CD8-positive, alpha-beta memory T cell (primary cell): ENCODE results near the gene TFAP2C. TPM values are rescaled to one million over a fixed set of nuclear protein-coding genes. Genes with fewer than 3 reads are reported as not detected.

Experiments
- CTCF ChIA-PET: fragments of 350-600 bp; sonication (Branson Sonifier 250); formaldehyde crosslinking; loops from one replicate; lab custom pipeline; 2021; ENCODE audit warnings: antibody characterized with exemption; lab: Charles Lee
- POLR2A ChIA-PET: fragments of 350-600 bp; sonication (Branson Sonifier 250); formaldehyde crosslinking; loops from one replicate; lab custom pipeline; 2021; ENCODE audit warnings: antibody characterized with exemption; lab: Charles Lee
- DNase-seq, 5 donors: peaks; one replicate each; pipeline versions ENCODE4 v3.0.0 to v3.0.0-alpha.2; 2020 to 2022; ENCODE audit warnings: mixed read lengths in 1 of 5
- H3K27ac ChIP-seq: one replicate; pipeline ENCODE4 v1.7.0; 2013; ENCODE audit warnings: low read depth, mild to moderate bottlenecking, low read length, moderate library complexity
- H3K27me3 ChIP-seq: 2 replicates; pipeline ENCODE4 v1.7.0; 2013; ENCODE audit warnings: low read length, mild to moderate bottlenecking; ENCODE audit not compliant: insufficient read depth, poor library complexity, severe bottlenecking
- H3K36me3 ChIP-seq: 2 replicates; pipeline ENCODE4 v1.7.0; 2013; ENCODE audit warnings: mild to moderate bottlenecking, low read length, moderate library complexity; ENCODE audit not compliant: insufficient read depth
- H3K4me1 ChIP-seq: 2 replicates; pipeline ENCODE4 v1.7.0; 2013; ENCODE audit warnings: mild to moderate bottlenecking, low read length, moderate library complexity; ENCODE audit not compliant: insufficient read depth
- H3K4me3 ChIP-seq: 2 replicates; pipeline ENCODE4 v1.7.0; 2013; ENCODE audit warnings: mild to moderate bottlenecking, low read length
- H3K9me3 ChIP-seq: 2 replicates; pipeline ENCODE4 v1.7.0; 2013; ENCODE audit warnings: mild to moderate bottlenecking, low read length
- H3K27ac Mint-ChIP-seq, 8 donors: one replicate each; pipeline ENCODE4 v1.8.0; 2020 to 2021; ENCODE audit warnings: mixed read lengths in 8 of 8, mild to moderate bottlenecking in 6 of 8, inconsistent platforms in 3 of 8, moderate library complexity in 3 of 8
- H3K27me3 Mint-ChIP-seq, 2 donors: one replicate each; pipeline ENCODE4 v1.8.0; 2020 to 2021; ENCODE audit warnings: mixed read lengths in 2 of 2, mild to moderate bottlenecking in 1 of 2, moderate library complexity in 1 of 2
- H3K36me3 Mint-ChIP-seq, 3 donors: one replicate each; pipeline ENCODE4 v1.8.0; 2020 to 2021; ENCODE audit warnings: mixed read lengths in 3 of 3, inconsistent platforms in 1 of 3, mild to moderate bottlenecking in 1 of 3
- H3K4me1 Mint-ChIP-seq, 3 donors: one replicate each; pipeline ENCODE4 v1.8.0; 2020 to 2021; ENCODE audit warnings: mixed read lengths in 3 of 3, inconsistent platforms in 1 of 3, mild to moderate bottlenecking in 1 of 3
- H3K4me3 Mint-ChIP-seq, 7 donors: one replicate each; pipeline ENCODE4 v1.8.0; 2020 to 2021; ENCODE audit warnings: mixed read lengths in 7 of 7, mild to moderate bottlenecking in 6 of 7, moderate library complexity in 4 of 7, inconsistent platforms in 2 of 7
- H3K9me3 Mint-ChIP-seq, 5 donors: one replicate each; pipeline ENCODE4 v1.8.0; 2020 to 2022; ENCODE audit warnings: mixed read lengths in 5 of 5, mild to moderate bottlenecking in 3 of 5, moderate library complexity in 2 of 5, inconsistent platforms in 1 of 5
- polyA plus RNA-seq: library from polyadenylated mRNA; unstranded; fragments of 300-500 nt; fragmentation: Illumina TruSeq; gene quantifications from one replicate; pipeline ENCODE4 v1.2.3, GENCODE V29; 2021
- total RNA-seq, 2 experiments: library from RNA; stranded (reverse); gene quantifications; one replicate each; pipeline ENCODE4 v1.2.3, GENCODE V29; 2021

Gene TFAP2C
- total and polyA plus RNA-seq, 3 experiments from 2014 or later: not detected

- ChIA-PET CTCF (no interaction called here), POLR2A (no interaction called here)
- H3K27me3 ChIP-seq: no peaks in the 10 kb centered on the region
- no peak overlapping the region for H3K27ac ChIP-seq
- Mint-ChIP-seq H3K9me3 (no peaks in the 10 kb centered on the region), H3K27ac (no peak overlapping the region), H3K4me3 (no peak overlapping the region), H3K4me1 (no peaks in the 10 kb centered on the region), H3K36me3 (no peaks in the 10 kb centered on the region), H3K27me3 (peaks cover 2 to 3% of the 10 kb centered on the region in 2 donors)
- no peak for DNase-seq
- no peaks in the 10 kb centered on the region for H3K4me1 ChIP-seq
- no peak overlapping the region for H3K4me3 ChIP-seq
- H3K9me3 ChIP-seq: no peaks in the 10 kb centered on the region
- H3K36me3 ChIP-seq: no peaks in the 10 kb centered on the region
These were observed 38.2 kb upstream of the TFAP2C start for GRCh38 chr20:56590888-56591287.

DNA sequence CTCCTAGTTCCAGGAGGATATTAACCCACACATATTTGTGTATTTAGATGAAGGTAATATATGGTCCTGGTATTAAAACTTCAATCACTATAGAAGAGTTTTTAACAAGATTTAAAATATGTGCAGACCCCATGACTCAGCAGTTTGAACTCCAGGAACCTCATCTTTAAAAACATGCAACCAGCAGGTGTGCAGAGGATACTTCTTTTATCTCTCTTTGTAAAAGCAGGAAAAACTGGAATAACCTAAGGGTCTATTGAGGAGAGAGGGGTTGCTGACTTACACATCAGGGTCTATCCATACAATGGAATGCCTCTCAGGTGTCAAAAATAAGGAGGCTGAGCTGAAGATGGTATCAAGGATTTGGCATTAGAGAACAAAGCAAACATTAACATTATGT lies 36.9 kb upstream of the TFAP2C start:
- CTCF ChIA-PET: no interaction called here
- POLR2A ChIA-PET: no interaction called here
- H3K9me3 Mint-ChIP-seq: no peaks in the 10 kb centered on the region

GRCh38 chr20:56592817-56593216 lies 36.3 kb upstream of the TFAP2C start:
- H3K4me3 ChIP-seq: no peak overlapping the region
- Mint-ChIP-seq H3K27me3 (peaks cover 2 to 3% of the 10 kb centered on the region in 2 donors), H3K9me3 (no peaks in the 10 kb centered on the region), H3K4me1 (no peaks in the 10 kb centered on the region), H3K4me3 (no peak overlapping the region), H3K36me3 (no peaks in the 10 kb centered on the region), H3K27ac (no peak overlapping the region)
- no peak overlapping the region for H3K27ac ChIP-seq
- CTCF ChIA-PET: no interaction called here
- no peaks in the 10 kb centered on the region for H3K36me3 ChIP-seq
- DNase-seq: no peak
- POLR2A ChIA-PET: no interaction called here
- H3K27me3 ChIP-seq: no peaks in the 10 kb centered on the region
- H3K9me3 ChIP-seq: no peaks in the 10 kb centered on the region
- H3K4me1 ChIP-seq: no peaks in the 10 kb centered on the region

More for the DNA sequence above, 36.9 kb upstream of the TFAP2C start:
- Histone ChIP-seq H3K9me3 (no peaks in the 10 kb centered on the region), H3K4me3 (no peak overlapping the region), H3K4me1 (no peaks in the 10 kb centered on the region), H3K36me3 (no peaks in the 10 kb centered on the region), H3K27me3 (no peaks in the 10 kb centered on the region), H3K27ac (no peak overlapping the region)
- no peak for DNase-seq
- Mint-ChIP-seq H3K27ac (peak overlapping the region in 1 of 8 donors; percentile 16), H3K27me3 (peaks cover 2 to 3% of the 10 kb centered on the region in 2 donors), H3K36me3 (no peaks in the 10 kb centered on the region), H3K4me1 (no peaks in the 10 kb centered on the region), H3K4me3 (no peak overlapping the region)

- H3K27ac ChIP-seq: no peak overlapping the region
- no peak overlapping the region for H3K4me3 Mint-ChIP-seq
- CTCF ChIA-PET: no interaction called here
- no peaks in the 10 kb centered on the region for H3K36me3 Mint-ChIP-seq
- H3K4me1 ChIP-seq: no peaks in the 10 kb centered on the region
- H3K27me3 ChIP-seq: no peaks in the 10 kb centered on the region
- DNase-seq: no peak
- peak overlapping the region in 1 of 8 donors; percentile 11 for H3K27ac Mint-ChIP-seq
- no peak overlapping the region for H3K4me3 ChIP-seq
- POLR2A ChIA-PET: no interaction called here
- no peaks in the 10 kb centered on the region for H3K9me3 Mint-ChIP-seq
- no peaks in the 10 kb centered on the region for H3K9me3 ChIP-seq
- H3K27me3 Mint-ChIP-seq: peaks cover 0 to 2% of the 10 kb centered on the region in 2 donors
- H3K36me3 ChIP-seq: no peaks in the 10 kb centered on the region
- no peaks in the 10 kb centered on the region for H3K4me1 Mint-ChIP-seq
These were observed 33.2 kb upstream of the TFAP2C start for GRCh38 chr20:56595746-56596475.

DNA sequence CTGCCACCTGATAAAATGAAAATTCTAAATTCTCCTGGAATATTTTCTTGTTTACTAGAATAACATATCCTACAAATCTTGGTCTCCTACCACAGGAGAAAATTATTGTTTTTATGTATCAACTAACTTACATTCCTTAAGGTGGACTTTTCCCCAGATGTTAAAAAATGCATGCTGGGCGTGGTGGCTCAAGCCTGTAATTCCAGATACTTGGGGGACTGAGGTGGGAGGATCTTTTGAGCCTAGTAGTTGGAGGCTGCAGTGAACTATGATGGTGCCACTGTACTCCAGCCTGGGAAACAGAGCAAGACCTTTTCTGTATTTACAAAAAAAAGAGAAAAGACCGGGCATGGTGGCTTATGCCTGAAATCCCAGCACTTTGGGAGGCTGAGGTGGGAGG lies 27.9 kb upstream of the TFAP2C start:
- no peak overlapping the region for H3K4me3 Mint-ChIP-seq
- Histone ChIP-seq H3K4me3 (no peak overlapping the region), H3K4me1 (no peaks in the 10 kb centered on the region), H3K9me3 (no peaks in the 10 kb centered on the region), H3K27me3 (peaks cover 3% of the 10 kb centered on the region), H3K27ac (no peak overlapping the region), H3K36me3 (no peaks in the 10 kb centered on the region)
- H3K36me3 Mint-ChIP-seq: no peaks in the 10 kb centered on the region
- no peaks in the 10 kb centered on the region for H3K4me1 Mint-ChIP-seq
- no peak for DNase-seq
- no peaks in the 10 kb centered on the region for H3K9me3 Mint-ChIP-seq
- H3K27me3 Mint-ChIP-seq: no peaks in the 10 kb centered on the region
- no peak overlapping the region for H3K27ac Mint-ChIP-seq
- POLR2A ChIA-PET: no interaction called here
- CTCF ChIA-PET: no interaction called here

GRCh38 chr20:56604673-56605072 lies 24.4 kb upstream of the TFAP2C start:
- Histone ChIP-seq H3K4me1 (no peaks in the 10 kb centered on the region), H3K27ac (no peak overlapping the region), H3K36me3 (no peaks in the 10 kb centered on the region), H3K27me3 (peaks cover 3% of the 10 kb centered on the region), H3K4me3 (no peak overlapping the region), H3K9me3 (no peaks in the 10 kb centered on the region)
- H3K27ac Mint-ChIP-seq: no peak overlapping the region
- H3K36me3 Mint-ChIP-seq: no peaks in the 10 kb centered on the region
- H3K27me3 Mint-ChIP-seq: peaks cover 0 to 1% of the 10 kb centered on the region in 2 donors
- no peaks in the 10 kb centered on the region for H3K9me3 Mint-ChIP-seq
- no peak for DNase-seq
- CTCF ChIA-PET: no interaction called here
- POLR2A ChIA-PET: no interaction called here
- no peak overlapping the region for H3K4me3 Mint-ChIP-seq
- no peaks in the 10 kb centered on the region for H3K4me1 Mint-ChIP-seq

DNA sequence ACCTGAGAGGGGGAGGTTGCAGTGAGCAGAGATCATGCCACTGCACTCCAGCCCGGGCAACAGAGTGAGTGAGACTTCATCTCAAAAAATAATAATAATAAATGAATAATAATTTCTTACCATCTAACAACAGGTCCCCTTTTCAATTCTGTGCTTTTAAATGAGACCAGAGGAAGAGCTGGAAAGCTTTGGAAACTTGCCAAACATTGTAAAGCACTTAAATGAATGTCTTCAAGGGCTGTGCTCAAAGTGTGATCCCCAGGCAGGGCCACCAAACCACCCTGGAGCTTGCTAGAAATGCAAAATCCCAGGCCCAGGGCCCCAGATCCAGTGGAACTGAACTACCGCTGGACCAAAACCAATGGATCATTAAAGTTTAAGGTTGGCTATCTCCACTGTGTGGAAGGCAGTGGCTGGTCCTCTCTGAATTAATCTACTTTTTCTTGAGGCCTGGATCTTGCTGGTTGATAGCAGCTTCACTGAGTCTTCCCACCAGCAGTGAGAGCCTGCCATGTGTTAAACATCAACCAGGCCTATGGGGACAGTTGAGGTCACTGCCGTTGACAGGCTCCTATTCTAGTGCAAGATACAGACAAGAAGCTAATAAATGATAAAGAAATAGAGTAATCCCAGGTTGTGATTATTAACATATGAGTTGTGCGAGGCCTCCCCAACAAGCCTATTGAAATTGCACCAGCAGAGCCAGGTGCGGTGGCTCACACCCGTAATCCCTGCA lies 23.7 kb upstream of the TFAP2C start:
- no peaks in the 10 kb centered on the region for H3K9me3 ChIP-seq
- POLR2A ChIA-PET: no interaction called here
- H3K36me3 Mint-ChIP-seq: no peaks in the 10 kb centered on the region
- H3K9me3 Mint-ChIP-seq: no peaks in the 10 kb centered on the region
- no peak for DNase-seq
- H3K27ac Mint-ChIP-seq: no peak overlapping the region
- no peaks in the 10 kb centered on the region for H3K4me1 ChIP-seq
- no peak overlapping the region for H3K4me3 ChIP-seq
- no peak overlapping the region for H3K27ac ChIP-seq
- no peak overlapping the region for H3K4me3 Mint-ChIP-seq
- peaks cover 3% of the 10 kb centered on the region for H3K27me3 ChIP-seq
- peaks cover 0 to 1% of the 10 kb centered on the region in 2 donors for H3K27me3 Mint-ChIP-seq
- CTCF ChIA-PET: no interaction called here
- H3K36me3 ChIP-seq: no peaks in the 10 kb centered on the region
- no peaks in the 10 kb centered on the region for H3K4me1 Mint-ChIP-seq

DNA sequence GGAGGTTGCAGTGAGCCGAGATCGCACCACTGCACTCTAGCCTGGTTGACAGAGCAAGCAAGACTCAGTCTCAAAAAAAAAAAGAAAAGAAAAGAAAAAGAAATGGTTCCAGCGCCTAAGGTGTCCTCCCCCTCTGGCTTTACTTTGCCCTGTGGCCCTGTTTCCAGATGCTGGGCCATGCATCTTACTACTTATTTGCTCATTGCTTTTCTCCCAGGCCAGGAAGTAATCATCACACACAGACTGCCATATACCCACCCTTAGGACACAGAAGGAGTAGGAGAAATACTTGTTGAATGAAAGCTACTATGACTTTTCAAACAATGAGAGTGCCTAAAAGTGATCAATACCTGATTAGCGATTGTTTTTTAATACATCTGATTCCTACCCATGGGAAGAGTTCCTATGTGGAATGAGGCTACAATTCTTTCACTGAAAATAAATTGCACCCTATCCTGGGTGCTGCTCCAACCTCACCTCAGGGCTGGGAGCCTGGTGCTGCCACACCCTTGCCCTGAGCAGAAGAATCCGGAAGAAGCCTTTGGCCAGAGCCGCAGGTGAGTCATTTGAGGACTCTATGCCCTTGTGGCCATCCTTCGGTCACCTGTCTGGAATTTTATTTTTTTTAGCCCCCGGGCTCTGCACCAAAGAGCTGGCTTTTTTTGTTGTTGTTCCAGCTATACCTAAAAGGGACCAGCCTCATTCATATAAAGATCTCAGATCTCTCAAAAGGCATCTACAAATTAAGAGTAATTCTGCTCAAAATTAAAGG lies 22.7 kb upstream of the TFAP2C start:
- no peaks in the 10 kb centered on the region for H3K4me1 Mint-ChIP-seq
- Histone ChIP-seq H3K27me3 (peaks cover 3% of the 10 kb centered on the region), H3K27ac (no peak overlapping the region), H3K4me1 (no peaks in the 10 kb centered on the region), H3K4me3 (no peak overlapping the region), H3K9me3 (no peaks in the 10 kb centered on the region), H3K36me3 (no peaks in the 10 kb centered on the region)
- H3K9me3 Mint-ChIP-seq: no peaks in the 10 kb centered on the region
- H3K27me3 Mint-ChIP-seq: peaks cover 1 to 2% of the 10 kb centered on the region in 2 donors
- ChIA-PET POLR2A (no interaction called here), CTCF (no interaction called here)
- DNase-seq: no peak
- H3K4me3 Mint-ChIP-seq: no peak overlapping the region
- H3K36me3 Mint-ChIP-seq: no peaks in the 10 kb centered on the region
- no peak overlapping the region for H3K27ac Mint-ChIP-seq
